ENCODE measurements around the gene PAPOLA. TPM values are rescaled to one million over a fixed set of nuclear protein-coding genes. Genes with fewer than 3 reads are reported as not detected.

The PAPOLA gene
- total RNA-seq, 1 experiment from 2014 or later = 207 TPM

DNA sequence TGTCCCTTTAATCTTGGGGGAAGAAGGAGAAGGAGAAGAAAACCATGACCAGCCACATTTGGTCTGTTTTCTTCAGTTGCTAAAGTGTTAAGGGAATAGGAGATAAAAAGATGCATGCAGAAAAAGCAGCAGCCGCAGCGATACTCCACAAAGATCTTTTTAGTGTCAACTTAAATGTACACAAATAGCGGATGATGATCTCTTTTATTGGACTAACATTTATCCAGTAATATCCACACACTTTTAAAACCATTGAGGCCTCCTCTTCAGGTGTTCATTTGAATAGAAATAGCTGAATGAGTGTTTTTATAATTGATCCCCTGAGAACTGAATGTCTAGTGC lies 83.5 kb downstream of the PAPOLA start:
- BruUV-seq (replicated peaks) = no TSS peak
- intact Hi-C loops (cut with micrococcal nuclease; ENCODE audit: unreplicated experiment) = no loop called here
- Histone ChIP-seq H3K36me3 (ENCODE audit: control insufficient read depth, insufficient read depth, low read length) (no peaks in the 10 kb centered on the region), H3K4me1 (no peaks in the 10 kb centered on the region), H3K4me3 (ENCODE audit: low read depth, low read length) (no peak overlapping the region), H3K9me3 (no peaks in the 10 kb centered on the region), H3K27me3 (replicated peaks; ENCODE audit: control insufficient read depth, insufficient read depth, low read length) (no peaks in the 10 kb centered on the region)
- no peaks in the 10 kb centered on the region for H3K9me3 Mint-ChIP-seq (ENCODE audit: unreplicated experiment)
- H3K4me1 Mint-ChIP-seq (ENCODE audit: low read depth, unreplicated experiment) = no peaks in the 10 kb centered on the region
- no peak overlapping the region for H3K4me3 Mint-ChIP-seq (ENCODE audit: unreplicated experiment)
- H3K27me3 Mint-ChIP-seq (ENCODE audit: insufficient read depth, unreplicated experiment) = peaks cover 7% of the 10 kb centered on the region
- DNase-seq = no peak
- no peaks in the 10 kb centered on the region for H3K36me3 Mint-ChIP-seq (ENCODE audit: insufficient read depth, unreplicated experiment)
- ChIA-PET CTCF (no interaction called here), POLR2A (no interaction called here)
- TF ChIP-seq CTCF (IDR thresholded peaks at IDR 0.05; ENCODE audit: insufficient read depth in 1 of 2, low read depth in 1 of 2, low read length in 1 of 2, severe bottlenecking in 1 of 2, unreplicated experiment in 1 of 2) = no peak
- no peak overlapping the region for H3K27ac Mint-ChIP-seq (ENCODE audit: unreplicated experiment)

DNA sequence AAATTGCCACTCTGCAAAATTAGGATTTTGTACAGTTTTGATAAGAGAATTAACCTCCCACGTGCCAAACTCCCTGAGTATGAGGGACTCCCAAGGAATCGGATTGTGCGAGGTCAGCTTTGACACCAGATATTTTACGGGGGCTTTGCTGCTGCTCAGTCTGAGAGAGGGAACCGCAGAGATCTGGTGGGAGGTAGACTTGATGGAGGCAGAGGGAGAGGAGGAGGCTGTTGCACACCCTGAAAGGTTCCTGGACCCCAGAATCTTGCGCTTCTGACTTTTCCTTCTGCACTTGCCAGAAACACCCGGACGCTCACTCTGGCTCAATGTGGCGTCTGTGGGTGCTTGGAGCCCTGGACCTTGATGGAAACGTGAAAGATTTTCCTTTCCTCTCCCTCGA lies 83.9 kb downstream of the PAPOLA start:
- no peaks in the 10 kb centered on the region for H3K27me3 ChIP-seq (replicated peaks; ENCODE audit: control insufficient read depth, insufficient read depth, low read length)
- Mint-ChIP-seq H3K9me3 (ENCODE audit: unreplicated experiment) (no peaks in the 10 kb centered on the region), H3K36me3 (ENCODE audit: insufficient read depth, unreplicated experiment) (no peaks in the 10 kb centered on the region), H3K4me3 (ENCODE audit: unreplicated experiment) (no peak overlapping the region), H3K27ac (ENCODE audit: unreplicated experiment) (no peak overlapping the region), H3K4me1 (ENCODE audit: low read depth, unreplicated experiment) (no peaks in the 10 kb centered on the region), H3K27me3 (ENCODE audit: insufficient read depth, unreplicated experiment) (peaks cover 7% of the 10 kb centered on the region)
- ChIA-PET CTCF (no interaction called here), POLR2A (no interaction called here)
- no peak overlapping the region for H3K4me3 ChIP-seq (ENCODE audit: low read depth, low read length)
- no peaks in the 10 kb centered on the region for H3K36me3 ChIP-seq (ENCODE audit: control insufficient read depth, insufficient read depth, low read length)
- intact Hi-C loops (cut with micrococcal nuclease; ENCODE audit: unreplicated experiment) = no loop called here
- no peaks in the 10 kb centered on the region for H3K9me3 ChIP-seq
- no peak for TF ChIP-seq CTCF (IDR thresholded peaks at IDR 0.05; ENCODE audit: insufficient read depth in 1 of 2, low read depth in 1 of 2, low read length in 1 of 2, severe bottlenecking in 1 of 2, unreplicated experiment in 1 of 2)
- DNase-seq = no peak
- no peaks in the 10 kb centered on the region for H3K4me1 ChIP-seq
- BruUV-seq (replicated peaks) = no TSS peak

GRCh38 chr14:96586921-96587822 lies 85.0 kb downstream of the PAPOLA start:
- Mint-ChIP-seq H3K36me3 (ENCODE audit: insufficient read depth, unreplicated experiment) (no peaks in the 10 kb centered on the region), H3K27ac (ENCODE audit: unreplicated experiment) (no peak overlapping the region), H3K4me1 (ENCODE audit: low read depth, unreplicated experiment) (no peaks in the 10 kb centered on the region), H3K9me3 (ENCODE audit: unreplicated experiment) (no peaks in the 10 kb centered on the region), H3K4me3 (ENCODE audit: unreplicated experiment) (no peak overlapping the region), H3K27me3 (ENCODE audit: insufficient read depth, unreplicated experiment) (peaks cover 7% of the 10 kb centered on the region)
- no peak for TF ChIP-seq CTCF (IDR thresholded peaks at IDR 0.05; ENCODE audit: insufficient read depth in 1 of 2, low read depth in 1 of 2, low read length in 1 of 2, severe bottlenecking in 1 of 2, unreplicated experiment in 1 of 2)
- no peak overlapping the region for H3K4me3 ChIP-seq (ENCODE audit: low read depth, low read length)
- no peaks in the 10 kb centered on the region for H3K4me1 ChIP-seq
- no peaks in the 10 kb centered on the region for H3K27me3 ChIP-seq (replicated peaks; ENCODE audit: control insufficient read depth, insufficient read depth, low read length)
- ChIA-PET CTCF (interaction anchor here (0.7 kb wide), 1 partner anchor 266 kb away, joined by 3 read pairs; no protein-coding TSS in a partner anchor), POLR2A (interaction anchor here (0.5 kb wide), 1 partner anchor 153 kb away, joined by 3 read pairs; no protein-coding TSS in a partner anchor)
- intact Hi-C loops (cut with micrococcal nuclease; ENCODE audit: unreplicated experiment) = no loop called here
- H3K36me3 ChIP-seq (ENCODE audit: control insufficient read depth, insufficient read depth, low read length) = no peaks in the 10 kb centered on the region
- H3K9me3 ChIP-seq = no peaks in the 10 kb centered on the region
- DNase-seq = no peak
- no TSS peak for BruUV-seq (replicated peaks)

Measured in Caco-2 (cell line).